Measurements from ENCODE around the gene RPS6KA4. TPM values are rescaled to one million over a fixed set of nuclear protein-coding genes. Genes with fewer than 3 reads are reported as not detected.
"Not testable (repeated sequence)": the region's sequence is repeated elsewhere in the genome, so short reads cannot be mapped to it uniquely, and the experiment has no call there.

RPS6KA4 gene
- total RNA-seq, 1 donor from 2014 or later = 30.8 TPM

- intact Hi-C loops (cut with micrococcal nuclease) = no loop called here
Measured at GRCh38 chr11:64415996-64416728, 57.2 kb downstream of the RPS6KA4 start.

GRCh38 chr11:64418233-64418632, 59.3 kb downstream of the RPS6KA4 start:
- intact Hi-C loops (cut with micrococcal nuclease) = not testable (repeated sequence)

- intact Hi-C loops (cut with micrococcal nuclease) = no loop called here
Measured at GRCh38 chr11:64419257-64419790, 60.4 kb downstream of the RPS6KA4 start.

- intact Hi-C loops (cut with micrococcal nuclease) = no loop called here
Measured at GRCh38 chr11:64419818-64420485, 61.0 kb downstream of the RPS6KA4 start.

Other genes starting within 250 kb of the RPS6KA4 start
- gene MACROD1, start 193.0 kb upstream of the RPS6KA4 start, total RNA-seq = 5.6 and 7.8 TPM in 2 replicates
- gene STIP1, start 173.0 kb upstream of the RPS6KA4 start, total RNA-seq = 253 and 255 TPM in 2 replicates
- gene FERMT3, start 152.4 kb upstream of the RPS6KA4 start, total RNA-seq = 230 and 241 TPM in 2 replicates
- 28.1 and 28.2 TPM in 2 replicates for gene TRPT1, start 133.0 kb upstream of the RPS6KA4 start, total RNA-seq
- gene NUDT22, start 132.9 kb upstream of the RPS6KA4 start, total RNA-seq = 81.5 and 85.3 TPM in 2 replicates
- 26.9 and 30.3 TPM in 2 replicates for gene DNAJC4, start 128.6 kb upstream of the RPS6KA4 start, total RNA-seq
- 57.7 and 58.7 TPM in 2 replicates for gene VEGFB, start 124.6 kb upstream of the RPS6KA4 start, total RNA-seq
- 48.9 and 50.6 TPM in 2 replicates for gene FKBP2, start 118.1 kb upstream of the RPS6KA4 start, total RNA-seq
- gene PPP1R14B, start 112.2 kb upstream of the RPS6KA4 start, total RNA-seq = 103 and 111 TPM in 2 replicates
- gene PLCB3, start 107.6 kb upstream of the RPS6KA4 start, total RNA-seq = 11.5 and 12.0 TPM in 2 replicates
- gene BAD, start 74.5 kb upstream of the RPS6KA4 start, total RNA-seq = 40.9 and 45.8 TPM in 2 replicates
- 49.4 and 52.1 TPM in 2 replicates for gene GPR137, start 73.3 kb upstream of the RPS6KA4 start, total RNA-seq
- 0.76 TPM in 1 of 2 replicates, not detected in the other for gene KCNK4, start 67.9 kb upstream of the RPS6KA4 start, total RNA-seq
- gene CATSPERZ, start 58.8 kb upstream of the RPS6KA4 start, total RNA-seq = not detected in 2 replicates
- gene ESRRA, start 53.6 kb upstream of the RPS6KA4 start, total RNA-seq = 50.8 and 52.7 TPM in 2 replicates
- gene TRMT112, start 41.6 kb upstream of the RPS6KA4 start, total RNA-seq = 187 and 190 TPM in 2 replicates
- 101 TPM in 2 replicates for gene PRDX5, start 41.0 kb upstream of the RPS6KA4 start, total RNA-seq
- gene CCDC88B, start 19.0 kb upstream of the RPS6KA4 start, total RNA-seq = 188 and 191 TPM in 2 replicates
- gene SLC22A11, start 196.8 kb downstream of the RPS6KA4 start, total RNA-seq = not detected in 2 replicates
- not detected in 2 replicates for gene SLC22A12, start 232.1 kb downstream of the RPS6KA4 start, total RNA-seq